WTC11 (cell line): ENCODE measurements around the gene CCDC80.

Source experiments
- E2F4 ChIP-seq: sonication (generic); formaldehyde crosslinking; IDR thresholded peaks from 2 replicates; pipeline ENCODE4 v1.8.1; 2022; ENCODE audit warnings: low read depth, mild to moderate bottlenecking, moderate library complexity, missing genetic modification reagents, borderline replicate concordance
- HMGXB4 ChIP-seq: sonication (generic); formaldehyde crosslinking; IDR thresholded peaks from 2 replicates; pipeline ENCODE4 v1.8.1; 2023; ENCODE audit warnings: mild to moderate bottlenecking, moderate library complexity, missing genetic modification reagents
- TF ChIP-seq, protein P1 (sequence below): fragments of 200-600 bp; IDR thresholded peaks from 2 replicates; pipeline ENCODE4 v1.8.0; 2022; ENCODE audit warnings: antibody characterized with exemption

DNA sequence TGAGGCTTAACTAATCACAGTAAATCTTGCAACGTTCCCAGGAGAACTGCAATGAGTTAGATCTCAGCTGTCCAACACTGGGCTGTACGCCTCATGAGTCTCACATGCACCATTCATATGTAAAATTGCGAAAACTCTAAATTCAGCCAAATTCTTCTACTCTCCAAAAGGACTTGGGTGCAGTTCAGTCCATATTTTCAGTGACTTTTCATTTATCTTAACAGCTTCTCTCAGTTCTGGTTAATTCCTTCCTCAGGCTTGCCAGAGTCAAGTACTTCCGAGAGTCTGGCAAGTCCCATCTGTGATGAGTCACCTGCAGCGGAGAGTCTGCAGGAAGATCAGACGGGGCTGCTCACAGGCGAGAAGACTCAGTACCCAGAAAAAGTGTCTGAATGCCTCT is 11.5 kb downstream of the CCDC80 start:
- TF ChIP-seq, protein P1, sequence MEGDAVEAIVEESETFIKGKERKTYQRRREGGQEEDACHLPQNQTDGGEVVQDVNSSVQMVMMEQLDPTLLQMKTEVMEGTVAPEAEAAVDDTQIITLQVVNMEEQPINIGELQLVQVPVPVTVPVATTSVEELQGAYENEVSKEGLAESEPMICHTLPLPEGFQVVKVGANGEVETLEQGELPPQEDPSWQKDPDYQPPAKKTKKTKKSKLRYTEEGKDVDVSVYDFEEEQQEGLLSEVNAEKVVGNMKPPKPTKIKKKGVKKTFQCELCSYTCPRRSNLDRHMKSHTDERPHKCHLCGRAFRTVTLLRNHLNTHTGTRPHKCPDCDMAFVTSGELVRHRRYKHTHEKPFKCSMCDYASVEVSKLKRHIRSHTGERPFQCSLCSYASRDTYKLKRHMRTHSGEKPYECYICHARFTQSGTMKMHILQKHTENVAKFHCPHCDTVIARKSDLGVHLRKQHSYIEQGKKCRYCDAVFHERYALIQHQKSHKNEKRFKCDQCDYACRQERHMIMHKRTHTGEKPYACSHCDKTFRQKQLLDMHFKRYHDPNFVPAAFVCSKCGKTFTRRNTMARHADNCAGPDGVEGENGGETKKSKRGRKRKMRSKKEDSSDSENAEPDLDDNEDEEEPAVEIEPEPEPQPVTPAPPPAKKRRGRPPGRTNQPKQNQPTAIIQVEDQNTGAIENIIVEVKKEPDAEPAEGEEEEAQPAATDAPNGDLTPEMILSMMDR, result no peak
- TF ChIP-seq E2F4 (CRISPR knock-in tag), result no peak
- TF ChIP-seq HMGXB4 (CRISPR knock-in tag), result no peak
